ENCODE results near the gene DHRSX. TPM values are rescaled to one million over a fixed set of nuclear protein-coding genes. Genes with fewer than 3 reads are reported as not detected.

Gene DHRSX
- total RNA-seq, 2 donors from 2014 or later = 24.2 to 37.1 TPM

DNA sequence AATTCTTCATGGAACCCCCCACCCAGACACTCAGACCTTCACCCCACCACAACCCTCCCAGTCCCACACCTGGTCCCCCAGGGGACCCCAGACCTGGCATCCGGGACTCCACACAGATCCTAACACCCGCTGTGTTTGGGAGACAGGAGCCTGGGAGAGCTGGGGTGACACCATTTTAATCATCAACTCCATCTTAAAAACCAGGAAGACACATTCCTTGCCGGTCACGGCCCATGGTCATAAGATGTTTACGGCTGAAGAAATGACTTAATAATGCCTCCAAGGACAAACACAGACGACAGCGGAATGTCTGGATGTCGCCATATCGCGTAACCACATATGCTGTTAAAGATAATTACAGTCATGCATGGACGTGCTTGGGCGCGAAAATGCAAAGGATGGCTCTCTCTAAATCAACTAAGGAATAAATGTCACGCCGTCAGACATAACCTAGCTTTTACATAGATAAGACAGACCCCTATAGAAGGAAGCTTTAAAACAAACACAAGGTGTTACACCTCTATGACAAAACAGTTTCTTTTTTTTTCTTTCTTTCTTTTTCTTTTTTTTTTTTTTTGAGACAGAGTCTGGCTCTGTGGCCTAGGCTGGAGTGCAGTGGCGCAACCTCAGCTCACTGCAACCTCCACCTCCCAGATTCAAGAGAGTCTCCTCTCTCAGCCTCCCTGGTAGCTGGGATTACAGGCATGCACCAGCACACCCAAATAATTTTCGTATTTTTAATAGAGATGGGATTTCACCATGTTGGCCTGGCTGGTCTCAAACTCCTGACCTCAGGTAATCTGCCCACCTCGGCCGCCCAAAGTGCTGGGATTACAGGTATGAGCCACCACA, 2.1 kb upstream of the DHRSX start:
- Histone ChIP-seq H3K27ac (no peak overlapping the region), H3K36me3 (no peaks in the 10 kb centered on the region), H3K4me3 (no peak overlapping the region), H3K4me1 (replicated peaks) (peaks cover 3% of the 10 kb centered on the region), H3K9me3 (no peaks in the 10 kb centered on the region), H3K27me3 (replicated peaks; ENCODE audit: insufficient read depth) (no peaks in the 10 kb centered on the region)
- intact Hi-C loops (cut with DNase I) = no loop called here
- no peak for DNase-seq (ENCODE audit: low spot score)
- TF ChIP-seq, protein P1, sequence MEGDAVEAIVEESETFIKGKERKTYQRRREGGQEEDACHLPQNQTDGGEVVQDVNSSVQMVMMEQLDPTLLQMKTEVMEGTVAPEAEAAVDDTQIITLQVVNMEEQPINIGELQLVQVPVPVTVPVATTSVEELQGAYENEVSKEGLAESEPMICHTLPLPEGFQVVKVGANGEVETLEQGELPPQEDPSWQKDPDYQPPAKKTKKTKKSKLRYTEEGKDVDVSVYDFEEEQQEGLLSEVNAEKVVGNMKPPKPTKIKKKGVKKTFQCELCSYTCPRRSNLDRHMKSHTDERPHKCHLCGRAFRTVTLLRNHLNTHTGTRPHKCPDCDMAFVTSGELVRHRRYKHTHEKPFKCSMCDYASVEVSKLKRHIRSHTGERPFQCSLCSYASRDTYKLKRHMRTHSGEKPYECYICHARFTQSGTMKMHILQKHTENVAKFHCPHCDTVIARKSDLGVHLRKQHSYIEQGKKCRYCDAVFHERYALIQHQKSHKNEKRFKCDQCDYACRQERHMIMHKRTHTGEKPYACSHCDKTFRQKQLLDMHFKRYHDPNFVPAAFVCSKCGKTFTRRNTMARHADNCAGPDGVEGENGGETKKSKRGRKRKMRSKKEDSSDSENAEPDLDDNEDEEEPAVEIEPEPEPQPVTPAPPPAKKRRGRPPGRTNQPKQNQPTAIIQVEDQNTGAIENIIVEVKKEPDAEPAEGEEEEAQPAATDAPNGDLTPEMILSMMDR (IDR thresholded peaks at IDR 0.05) = no peak
- no peak for TF ChIP-seq POLR2A (IDR thresholded peaks at IDR 0.05)
- TF ChIP-seq POLR2AphosphoS5 (IDR thresholded peaks at IDR 0.05) = no peak
- WGBS = 50% methylated on average over 19 of the region's 19 CpGs

DNA sequence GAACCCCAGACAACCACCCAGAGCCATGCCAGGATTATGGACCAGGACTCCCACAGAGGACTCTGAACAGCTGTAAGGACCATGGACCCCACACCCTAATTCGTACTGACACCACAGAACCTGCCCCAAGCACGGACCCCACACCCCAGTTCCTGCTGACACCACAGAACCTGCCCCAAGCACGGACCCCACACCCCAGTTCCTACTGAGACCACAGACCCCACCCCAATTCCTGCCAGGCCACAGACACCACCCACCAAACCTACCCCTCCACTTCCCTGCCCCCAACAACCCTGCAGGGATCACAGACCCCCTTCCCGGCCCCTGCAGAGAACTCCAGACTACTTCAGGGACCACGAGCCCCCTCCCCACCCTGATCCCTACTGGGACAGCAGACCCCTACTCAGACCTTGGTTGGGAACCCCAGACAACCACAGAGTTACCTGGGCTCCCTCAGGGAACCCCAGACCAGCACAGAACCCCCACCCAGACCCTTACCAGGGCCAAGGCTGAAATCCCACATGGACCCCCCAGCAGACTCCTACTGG, 1.4 kb upstream of the DHRSX start:
- H3K4me1 ChIP-seq (replicated peaks) = peaks cover 9% of the 10 kb centered on the region
- 84% methylated on average over 5 of the region's 5 CpGs for WGBS
- no peak for DNase-seq (ENCODE audit: low spot score)
- no peak overlapping the region for H3K4me3 ChIP-seq
- intact Hi-C loops (cut with DNase I) = no loop called here
- no peaks in the 10 kb centered on the region for H3K36me3 ChIP-seq
- TF ChIP-seq POLR2A (IDR thresholded peaks at IDR 0.05) (no peak), POLR2AphosphoS5 (IDR thresholded peaks at IDR 0.05) (no peak)
- TF ChIP-seq, protein P1 (IDR thresholded peaks at IDR 0.05) = no peak
- H3K27me3 ChIP-seq (replicated peaks; ENCODE audit: insufficient read depth) = no peaks in the 10 kb centered on the region
- no peak overlapping the region for H3K27ac ChIP-seq
- no peaks in the 10 kb centered on the region for H3K9me3 ChIP-seq

DNA sequence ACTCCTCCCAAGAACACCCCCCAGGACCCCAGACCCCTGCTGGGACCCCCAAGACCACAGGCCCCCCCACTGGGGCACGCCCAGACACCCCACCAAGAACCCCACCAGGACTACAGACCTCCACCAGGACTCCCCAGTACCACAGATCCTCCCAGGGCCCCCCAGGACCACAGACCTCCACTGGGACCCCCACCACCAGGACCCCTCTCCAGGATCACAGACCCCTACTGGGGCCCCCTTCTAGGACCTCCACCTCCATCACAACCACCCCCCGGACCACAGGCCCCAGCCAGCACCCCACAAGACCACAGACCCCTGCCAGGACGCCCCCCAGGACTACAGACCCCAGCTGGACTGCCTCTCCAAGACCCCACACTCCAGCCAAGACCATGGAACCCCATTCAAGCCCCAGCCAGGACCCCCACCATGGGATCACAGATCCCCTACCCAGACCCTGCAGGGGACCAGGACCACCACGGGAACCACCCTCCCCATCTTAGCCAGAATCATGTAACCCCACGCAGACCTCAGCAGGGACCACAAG, 855 bp upstream of the DHRSX start:
- intact Hi-C loops (cut with DNase I) = no loop called here
- Histone ChIP-seq H3K9me3 (no peaks in the 10 kb centered on the region), H3K4me1 (replicated peaks) (peaks cover 9% of the 10 kb centered on the region), H3K27ac (no peak overlapping the region), H3K36me3 (no peaks in the 10 kb centered on the region), H3K27me3 (replicated peaks; ENCODE audit: insufficient read depth) (no peaks in the 10 kb centered on the region), H3K4me3 (no peak overlapping the region)
- WGBS = 98% methylated on average over 4 of the region's 5 CpGs
- TF ChIP-seq POLR2AphosphoS5 (IDR thresholded peaks at IDR 0.05) (no peak), POLR2A (IDR thresholded peaks at IDR 0.05) (no peak)
- TF ChIP-seq, protein P1 (IDR thresholded peaks at IDR 0.05) = no peak
- no peak for DNase-seq (ENCODE audit: low spot score)

DNA sequence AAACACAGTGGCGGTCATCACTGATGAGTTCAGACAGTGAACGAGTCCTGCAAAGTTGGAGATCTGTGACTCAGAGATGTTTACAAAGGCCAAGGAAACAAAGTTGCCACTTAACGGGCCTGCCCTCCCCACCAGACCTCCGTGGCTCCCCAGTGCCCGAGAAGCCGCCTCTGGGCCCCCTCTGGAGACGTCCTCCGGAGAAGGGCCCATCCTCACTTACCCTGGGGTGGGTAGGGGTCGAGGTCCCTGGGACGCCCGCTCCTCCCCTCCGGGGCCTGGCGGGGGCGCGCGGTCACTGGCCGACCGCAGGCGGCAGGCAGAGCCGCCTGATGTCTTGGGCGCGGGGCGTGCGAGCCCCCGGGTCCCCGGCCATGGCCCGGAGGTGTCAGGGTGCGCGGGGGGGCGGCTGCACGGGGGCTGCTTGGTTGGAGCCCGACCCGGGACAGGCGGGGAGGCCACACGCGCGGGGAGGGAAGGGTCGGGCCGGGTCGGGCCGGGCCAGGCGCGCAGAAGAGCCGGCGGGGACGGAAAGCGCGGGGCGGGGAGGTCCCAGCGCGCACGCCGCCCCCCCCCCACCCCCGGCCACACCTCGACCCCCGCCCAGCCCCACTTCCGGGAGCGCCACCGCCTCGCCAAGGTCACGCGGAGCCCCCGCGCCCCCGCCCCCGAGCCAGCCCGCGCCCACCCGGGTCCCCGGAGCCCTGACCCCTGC, 529 bp downstream of the DHRSX start:
- TF ChIP-seq, protein P1 (IDR thresholded peaks at IDR 0.05) = no peak
- no peak for TF ChIP-seq POLR2AphosphoS5 (IDR thresholded peaks at IDR 0.05)
- no peak for TF ChIP-seq POLR2A (IDR thresholded peaks at IDR 0.05)
- Histone ChIP-seq H3K9me3 (no peaks in the 10 kb centered on the region), H3K27ac (peak overlapping the region; percentile 91 to 96), H3K4me3 (peak overlapping the region; percentile 89 to 95), H3K27me3 (replicated peaks; ENCODE audit: insufficient read depth) (no peaks in the 10 kb centered on the region), H3K4me1 (replicated peaks) (peaks cover 9% of the 10 kb centered on the region), H3K36me3 (no peaks in the 10 kb centered on the region)
- no peak for DNase-seq (ENCODE audit: low spot score)
- WGBS = 2% methylated on average over 31 of the region's 70 CpGs
- intact Hi-C loops (cut with DNase I) = no loop called here

All from prostate gland (tissue), 2 donors.